A549 treated with Hydrocortisone at 1 μM for 4 hours (cell line): Measurements from ENCODE around the gene COL2A1. TPM values are rescaled to one million over a fixed set of nuclear protein-coding genes. Genes with fewer than 3 reads are reported as not detected.

Source experiments
- total RNA-seq: library from RNA; stranded (reverse); fragments of 200-300 nt; extraction: Qiagen RNA extraction; gene quantifications from 5 replicates; pipeline ENCODE4 v1.2.3, GENCODE V29; 2022

Gene COL2A1
- total RNA-seq = 0.05 to 0.13 TPM (median 0.12 TPM) in 5 replicates

GRCh38 chr12:48004053-48004941 is at the start of gene COL2A1:
Gene COL2A1 (minus strand): TSS chr12:48004476. CDS start chr12:48004321, 155 bp downstream.

GRCh38 chr12:47963340-47964040 is 40.8 kb downstream of the COL2A1 start, which contains the start of gene TMEM106C:
Gene TMEM106C (plus strand): TSS chr12:47963596. CDS start chr12:47964237, 641 bp downstream.

Other genes starting within 250 kb of the COL2A1 start
- 0.45 to 0.62 TPM (median 0.56 TPM) in 5 replicates for gene RAPGEF3, start 245.6 kb downstream of the COL2A1 start, total RNA-seq
- 24.3 to 26.9 TPM (median 24.5 TPM) in 5 replicates for gene SLC48A1, start 231.2 kb downstream of the COL2A1 start, total RNA-seq
- gene HDAC7, start 184.6 kb downstream of the COL2A1 start, total RNA-seq = 58.4 to 68.4 TPM (median 60.0 TPM) in 5 replicates
- 2.5 to 3.4 TPM (median 3.0 TPM) in 5 replicates for gene VDR, start 99.5 kb downstream of the COL2A1 start, total RNA-seq
- gene TMEM106C, start 40.9 kb downstream of the COL2A1 start, total RNA-seq = 117 to 139 TPM (median 121 TPM) in 5 replicates
- gene SENP1, start 101.6 kb upstream of the COL2A1 start, total RNA-seq = 9.5 to 16.5 TPM (median 11.1 TPM) in 5 replicates
- 22.6 to 28.9 TPM (median 24.5 TPM) in 5 replicates for gene PFKM, start 114.9 kb upstream of the COL2A1 start, total RNA-seq
- 11.3 to 17.8 TPM (median 13.6 TPM) in 5 replicates for gene ASB8, start 153.0 kb upstream of the COL2A1 start, total RNA-seq
- gene CCDC184, start 179.2 kb upstream of the COL2A1 start, total RNA-seq = 2.5 to 3.5 TPM (median 2.8 TPM) in 5 replicates
- gene OR10AD1, start 198.8 kb upstream of the COL2A1 start, total RNA-seq = not detected in 5 replicates